Stimulated activated CD8-positive, alpha-beta memory T cell treated with anti-CD3 and anti-CD28 coated beads, Interleukin-7, amount 100 ng/mL, for 48 hours (primary cell): Measurements from ENCODE around the gene PRRC2C.
"Not testable (repeated sequence)": the region's sequence is repeated elsewhere in the genome, so short reads cannot be mapped to it uniquely, and the experiment has no call there.

Experiments
- DNase-seq, 2 donors: peaks; one replicate each; pipeline ENCODE4 v3.0.0-alpha.2; 2020; ENCODE audit warnings: low read depth in 1 of 2; ENCODE audit errors: extremely low read depth in 1 of 2

Gene PRRC2C

GRCh38 chr1:171500304-171500703, 15.0 kb downstream of the PRRC2C start:
- DNase-seq: no peak

GRCh38 chr1:171500803-171501202, 15.5 kb downstream of the PRRC2C start:
- no peak for DNase-seq

GRCh38 chr1:171501305-171502024, 16.1 kb downstream of the PRRC2C start:
- no peak for DNase-seq

- no peak for DNase-seq
Measured at GRCh38 chr1:171506525-171507304, 21.4 kb downstream of the PRRC2C start.

GRCh38 chr1:171507435-171507834, 22.1 kb downstream of the PRRC2C start:
- no peak for DNase-seq

GRCh38 chr1:171509191-171509590, 23.9 kb downstream of the PRRC2C start:
- DNase-seq: no peak

GRCh38 chr1:171513743-171514142, 28.4 kb downstream of the PRRC2C start:
- DNase-seq: no peak

GRCh38 chr1:171515299-171515698, 30.0 kb downstream of the PRRC2C start:
- DNase-seq: no peak

GRCh38 chr1:171515741-171516140, 30.4 kb downstream of the PRRC2C start:
- DNase-seq: no peak

- no peak for DNase-seq
Measured at GRCh38 chr1:171521567-171521966, 36.2 kb downstream of the PRRC2C start.

GRCh38 chr1:171530676-171531075, 45.3 kb downstream of the PRRC2C start:
- DNase-seq: no peak

GRCh38 chr1:171532520-171532919, 47.2 kb downstream of the PRRC2C start:
- no peak for DNase-seq

GRCh38 chr1:171545523-171545922, 60.2 kb downstream of the PRRC2C start:
- no peak for DNase-seq

GRCh38 chr1:171550050-171550449, 64.7 kb downstream of the PRRC2C start:
- no peak for DNase-seq

- not testable (repeated sequence) for DNase-seq
Measured at GRCh38 chr1:171550598-171551100, 65.3 kb downstream of the PRRC2C start.

- not testable (repeated sequence) for DNase-seq
Measured at GRCh38 chr1:171553960-171554359, 68.6 kb downstream of the PRRC2C start.

GRCh38 chr1:171563675-171564074, 78.3 kb downstream of the PRRC2C start:
- DNase-seq: no peak

- no peak for DNase-seq
Measured at GRCh38 chr1:171566467-171566866, 81.1 kb downstream of the PRRC2C start.

GRCh38 chr1:171570295-171570694, 85.0 kb downstream of the PRRC2C start:
- no peak for DNase-seq

GRCh38 chr1:171576144-171576543, 90.8 kb downstream of the PRRC2C start:
- no peak for DNase-seq

GRCh38 chr1:171581226-171581625, 95.9 kb downstream of the PRRC2C start:
- no peak for DNase-seq

GRCh38 chr1:171581766-171582165, 96.4 kb downstream of the PRRC2C start:
- no peak for DNase-seq
